ENCODE measurements around the gene NALCN.

- TF ChIP-seq POLR2A (IDR thresholded peaks at IDR 0.05): no peak
- no peak for TF ChIP-seq CTCF (IDR thresholded peaks at IDR 0.05)
- TF ChIP-seq POLR2AphosphoS5 (IDR thresholded peaks at IDR 0.05): no peak
These were observed 390.0 kb downstream of the NALCN start for GRCh38 chr13:101026328-101026727.

All from suprapubic skin (tissue), 4 donors.